ENCODE results near the gene HOXA4. TPM values are rescaled to one million over a fixed set of nuclear protein-coding genes. Genes with fewer than 3 reads are reported as not detected.

HOXA4 gene
- total and polyA plus RNA-seq, 2 of the 4 experiments (the other 2 are of a cell fraction) = 0.36 to 8.0 TPM

GRCh38 chr7:27149842-27150567 lies 19.4 kb upstream of the HOXA4 start (continued):
- no peak for TF ChIP-seq SMC3 (IDR thresholded peaks at IDR 0.05; ENCODE audit: low read depth, low read length)
- TF ChIP-seq RCOR1 (IDR thresholded peaks at IDR 0.05; ENCODE audit: insufficient replicate concordance, low read length) = no peak

All from IMR-90 (cell line).